Kidney tubule cell (primary cell): ENCODE data around the gene HSD11B2.
A peak's percentile ranks its signal among the peaks of the same experiment; 100 is the strongest.

ENCODE experiments used
- DNase-seq: peaks from one replicate; pipeline ENCODE4 v3.0.0-alpha.2; 2018; ENCODE audit warnings: low spot score

HSD11B2 gene

GRCh38 chr16:67480833-67481560, 50.1 kb downstream of the HSD11B2 start, which contains the start of gene ATP6V0D1:
Gene ATP6V0D1 (minus strand): TSS chr16:67481157. CDS start chr16:67481086, 71 bp downstream.
- DNase-seq: peak; percentile 98

- no peak for DNase-seq
Observed at GRCh38 chr16:67481561-67482232, 50.8 kb downstream of the HSD11B2 start.

- no peak for DNase-seq
Observed at GRCh38 chr16:67482233-67482924, 51.5 kb downstream of the HSD11B2 start.

DNA sequence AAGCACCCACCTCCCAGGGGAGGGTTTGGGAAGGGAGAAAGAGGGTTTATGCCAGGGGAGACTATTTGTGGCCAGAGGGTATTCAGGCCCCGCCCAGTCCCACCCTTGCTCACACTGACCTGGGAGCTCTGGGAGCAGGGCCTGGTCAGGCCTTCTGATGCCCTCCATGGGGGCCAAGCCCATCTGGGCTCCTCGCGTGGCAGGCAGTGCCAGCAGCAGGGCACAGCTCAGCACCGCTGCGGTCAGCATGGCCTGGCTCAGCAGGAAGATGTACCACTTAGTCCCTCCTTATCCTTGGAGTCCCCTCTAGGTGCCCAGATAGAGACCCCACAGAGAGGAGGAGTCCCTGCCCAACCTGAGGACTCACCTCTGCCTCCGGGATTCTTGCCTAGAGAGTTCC, 52.2 kb downstream of the HSD11B2 start, which contains the start of gene AGRP:
Gene AGRP, minus strand, starts transcription at position 398 of the 400 bp plus-strand sequence. Its CDS starts 149 bp downstream, at position 249.
- DNase-seq: no peak

- DNase-seq: no peak
Observed at GRCh38 chr16:67483731-67484525, 53.0 kb downstream of the HSD11B2 start.

GRCh38 chr16:67486805-67487204, 55.9 kb downstream of the HSD11B2 start:
- DNase-seq: no peak
